A549 treated with Hydrocortisone at 1 μM for 4 hours (cell line): ENCODE results near the gene ENPEP. TPM values are rescaled to one million over a fixed set of nuclear protein-coding genes. Genes with fewer than 3 reads are reported as not detected.

Experiments used
- total RNA-seq: library from RNA; stranded (reverse); fragments of 200-300 nt; extraction: Qiagen RNA extraction; gene quantifications from 5 replicates; pipeline ENCODE4 v1.2.3, GENCODE V29; 2022

Gene ENPEP
- total RNA-seq: 0.01 to 0.14 TPM (median 0.06 TPM) in 5 replicates

DNA sequence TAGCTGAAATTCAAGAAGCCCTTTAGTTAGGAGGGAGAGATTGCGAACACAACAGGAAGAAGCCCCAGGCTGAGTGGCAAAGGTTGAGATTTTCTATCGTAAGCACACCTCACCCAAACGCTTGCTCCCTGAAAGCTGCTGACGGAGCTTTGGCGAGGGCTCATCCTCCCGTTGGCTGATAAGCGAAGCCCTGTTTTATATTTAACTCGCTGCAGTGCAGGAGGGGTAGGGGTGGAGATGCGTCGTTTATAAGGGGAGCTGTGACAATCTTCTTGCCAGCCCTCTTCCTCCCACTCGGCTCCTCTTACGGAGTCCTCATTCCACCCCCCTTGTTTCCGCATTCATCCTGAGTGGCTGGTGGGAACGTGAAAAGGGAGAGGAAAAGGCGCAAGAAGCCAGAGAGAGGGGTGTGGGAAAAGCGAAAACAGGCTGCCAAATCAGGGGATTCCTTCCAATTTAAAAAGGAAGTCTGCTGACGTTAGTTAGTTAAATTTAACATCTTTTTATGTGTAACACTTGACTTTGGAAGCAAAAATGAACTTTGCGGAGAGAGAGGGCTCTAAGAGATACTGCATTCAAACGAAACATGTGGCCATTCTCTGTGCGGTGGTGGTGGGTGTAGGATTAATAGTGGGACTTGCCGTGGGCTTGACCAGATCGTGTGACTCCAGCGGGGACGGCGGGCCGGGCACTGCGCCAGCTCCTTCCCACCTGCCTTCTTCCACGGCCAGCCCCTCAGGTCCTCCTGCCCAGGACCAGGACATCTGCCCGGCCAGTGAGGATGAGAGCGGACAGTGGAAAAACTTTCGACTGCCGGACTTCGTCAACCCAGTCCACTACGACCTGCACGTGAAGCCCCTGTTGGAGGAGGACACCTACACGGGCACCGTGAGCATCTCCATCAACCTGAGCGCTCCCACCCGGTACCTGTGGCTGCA lies at the start of gene ENPEP:
Gene ENPEP, plus strand, starts transcription at position 275 of the 938 bp plus-strand sequence. Its CDS starts 260 bp downstream, at position 535.

Other genes starting within 250 kb of the ENPEP start
- gene PITX2, start 146.9 kb downstream of the ENPEP start, total RNA-seq: 0.68 to 1.0 TPM (median 0.82 TPM) in 5 replicates